GM23248 (cell line): Measurements from ENCODE around the gene TRAF3IP1. TPM values are rescaled to one million over a fixed set of nuclear protein-coding genes. Genes with fewer than 3 reads are reported as not detected.

Source experiments
- DNase-seq: peaks from one replicate; pipeline ENCODE4 v3.0.0-alpha.2; 2015
- H2AFZ ChIP-seq: fragments of 200-600 bp; sonication (generic); 2 replicates; pipeline ENCODE4 v1.6.1; 2016; ENCODE audit warnings: antibody characterized with exemption
- H3F3A ChIP-seq: fragments of 200-600 bp; sonication (generic); 2 replicates; pipeline ENCODE4 v1.6.1; 2016; ENCODE audit warnings: mild to moderate bottlenecking, antibody characterized with exemption, mixed run types; ENCODE audit not compliant: insufficient read depth
- H3K27ac ChIP-seq: fragments of 200-600 bp; sonication (generic); 2 replicates; pipeline ENCODE4 v1.5.1; 2016; ENCODE audit warnings: mild to moderate bottlenecking
- H3K27me3 ChIP-seq: fragments of 200-600 bp; sonication (generic); replicated peaks from 2 replicates; pipeline ENCODE4 v1.6.1; 2016; ENCODE audit warnings: mild to moderate bottlenecking; ENCODE audit not compliant: insufficient read depth
- H3K36me3 ChIP-seq: fragments of 200-600 bp; sonication (generic); 2 replicates; pipeline ENCODE4 v1.6.1; 2016; ENCODE audit warnings: low read depth, mild to moderate bottlenecking
- H3K4me1 ChIP-seq: fragments of 200-600 bp; sonication (generic); 2 replicates; pipeline ENCODE4 v1.6.1; 2016; ENCODE audit warnings: mild to moderate bottlenecking; ENCODE audit not compliant: insufficient read depth
- H3K4me2 ChIP-seq: fragments of 200-600 bp; sonication (generic); one replicate; pipeline ENCODE4 v1.6.1; 2016; ENCODE audit warnings: mild to moderate bottlenecking; ENCODE audit not compliant: unreplicated experiment
- H3K4me3 ChIP-seq: fragments of 200-600 bp; sonication (generic); 2 replicates; pipeline ENCODE4 v1.5.1; 2016; ENCODE audit warnings: mild to moderate bottlenecking
- H3K79me2 ChIP-seq: fragments of 200-600 bp; sonication (generic); 2 replicates; pipeline ENCODE4 v1.6.1; 2016; ENCODE audit warnings: mild to moderate bottlenecking; ENCODE audit not compliant: insufficient read depth
- H3K9ac ChIP-seq: fragments of 200-600 bp; sonication (generic); 2 replicates; pipeline ENCODE4 v1.6.1; 2016; ENCODE audit warnings: mild to moderate bottlenecking
- H3K9me2 ChIP-seq: fragments of 200-600 bp; sonication (generic); 2 replicates; pipeline ENCODE4 v1.6.1; 2016; ENCODE audit warnings: mixed run types, mild to moderate bottlenecking, moderate library complexity; ENCODE audit not compliant: insufficient read depth
- H3K9me3 ChIP-seq: fragments of 200-600 bp; sonication (generic); one replicate; pipeline ENCODE4 v1.6.1; 2017; ENCODE audit warnings: low read depth
- H4K20me1 ChIP-seq: fragments of 200-600 bp; sonication (generic); 2 replicates; pipeline ENCODE4 v1.6.0; 2016; ENCODE audit not compliant: insufficient read depth
- EZH2 ChIP-seq: fragments of 200-600 bp; sonication (generic); IDR thresholded peaks from 2 replicates; pipeline ENCODE4 v1.6.1; 2018; ENCODE audit warnings: antibody characterized with exemption, mild to moderate bottlenecking; ENCODE audit not compliant: insufficient read depth, poor library complexity, severe bottlenecking
- EZH2phosphoT487 ChIP-seq: fragments of 200-600 bp; sonication (generic); IDR thresholded peaks from 2 replicates; pipeline ENCODE4 v1.6.1; 2018; ENCODE audit warnings: antibody characterized with exemption, moderate library complexity, mild to moderate bottlenecking, low read depth; ENCODE audit not compliant: insufficient read depth
- WGBS, 2 experiments: methylation state at CpG; one replicate each; pipeline ENCODE4 v1.1.6; 2015 to 2017; ENCODE audit warnings: low lambda C conversion rate in 2 of 2, low coverage in 1 of 2; ENCODE audit errors: missing lambda C conversion rate in 2 of 2; 5-methylcytosine and 5-hydroxymethylcytosine counted together
- in situ Hi-C: fragments of 300-500 bp; cut with MboI; formaldehyde crosslinking; loops from 2 replicates; pipeline ENCODE4 v1.15.0; 2020
- polyA plus RNA-seq: library from polyadenylated mRNA; unstranded; fragments of >200 nt; fragmentation: Nextera tagmentation; extraction: Ambion mirVana; gene quantifications from 2 replicates; pipeline ENCODE4 v1.2.1, GENCODE V29; 2016
- total RNA-seq: library from RNA; depleted of rRNA; stranded (reverse); fragments of >200 nt; shearing (Covaris generic); gene quantifications from 2 replicates; pipeline ENCODE4 v1.2.3, GENCODE V29; 2014

TRAF3IP1 gene
- total and polyA plus RNA-seq, 2 experiments from 2014 or later, result 9.5 to 10.6 TPM

DNA sequence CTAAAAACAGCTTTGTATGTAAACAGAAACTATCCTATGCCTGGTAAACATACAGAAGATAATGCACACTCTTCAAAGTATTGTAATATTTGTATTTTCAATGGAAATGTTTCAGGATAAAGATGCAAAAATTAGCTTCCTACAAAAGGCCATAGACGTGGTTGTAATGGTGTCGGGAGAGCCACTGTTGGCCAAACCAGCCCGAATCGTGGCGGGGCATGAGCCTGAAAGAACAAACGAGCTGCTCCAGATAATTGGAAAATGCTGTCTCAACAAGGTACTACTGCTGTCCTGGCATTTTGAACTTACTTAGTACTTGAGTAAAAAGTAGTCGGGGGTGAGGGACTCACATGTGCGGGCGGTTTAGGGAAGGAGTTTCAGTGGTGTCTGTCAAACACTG, 5.4 kb downstream of the TRAF3IP1 start:
- in situ Hi-C loops, result no loop called here
- Histone ChIP-seq H3K9me3 (no peaks in the 10 kb centered on the region), H3K4me1 (peaks cover 7% of the 10 kb centered on the region), H3K27ac (no peak overlapping the region), H3K27me3 (no peaks in the 10 kb centered on the region), H3K9me2 (no peaks in the 10 kb centered on the region), H3K4me3 (no peak overlapping the region), H3K4me2 (no peak overlapping the region), H3F3A (no peaks in the 10 kb centered on the region), H3K36me3 (peaks cover 14% of the 10 kb centered on the region; the same call in 1 of the 2 replicates), H3K9ac (no peak overlapping the region), H2AFZ (no peak overlapping the region), H4K20me1 (no peaks in the 10 kb centered on the region), H3K79me2 (peaks cover 65% of the 10 kb centered on the region)
- TF ChIP-seq EZH2phosphoT487, result no peak
- no peak for TF ChIP-seq EZH2
- WGBS, 2 experiments, result 85 to 89% methylated on average over 9 of the region's 9 CpGs
- DNase-seq, result no peak

DNA sequence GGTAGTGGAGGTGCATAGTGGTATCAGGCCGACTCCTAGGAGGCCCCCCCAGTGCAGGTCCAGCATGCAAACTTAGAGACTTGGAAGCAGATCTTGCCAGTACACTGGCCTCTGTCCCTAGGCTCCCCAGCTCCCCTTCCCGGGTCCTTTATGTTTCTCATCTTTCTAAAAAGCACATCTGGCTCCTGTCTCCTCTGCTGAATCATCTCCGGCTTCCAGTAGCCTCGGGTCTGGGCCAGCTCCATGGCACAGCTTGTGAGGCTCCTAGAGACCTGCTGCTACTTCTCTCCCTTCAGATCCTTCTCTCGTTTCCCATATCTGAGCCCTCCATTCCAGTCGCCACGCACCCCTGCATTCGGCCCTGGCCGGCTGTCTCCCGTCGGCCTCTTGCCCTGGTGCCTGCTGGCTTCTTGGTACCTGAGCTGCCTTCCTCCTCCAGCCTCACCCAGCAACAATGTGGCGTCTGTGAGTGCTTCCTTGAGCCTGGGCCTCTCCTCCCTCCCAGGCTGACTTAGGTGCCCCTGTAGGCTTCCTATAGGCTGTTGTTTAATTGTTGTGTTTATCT, 6.6 kb downstream of the TRAF3IP1 start:
- Histone ChIP-seq H3K36me3 (peaks cover 14% of the 10 kb centered on the region; the same call in 1 of the 2 replicates), H3K27ac (no peak overlapping the region), H3F3A (no peaks in the 10 kb centered on the region), H3K4me1 (no peaks in the 10 kb centered on the region), H3K79me2 (peaks cover 63% of the 10 kb centered on the region), H2AFZ (no peak overlapping the region), H3K9me3 (no peaks in the 10 kb centered on the region), H3K4me3 (no peak overlapping the region), H3K9me2 (no peaks in the 10 kb centered on the region), H3K9ac (no peak overlapping the region), H3K4me2 (no peak overlapping the region), H4K20me1 (no peaks in the 10 kb centered on the region), H3K27me3 (no peaks in the 10 kb centered on the region)
- 73 to 77% methylated on average over 12 of the region's 12 CpGs for WGBS, 2 experiments
- DNase-seq, result peak; percentile 63
- in situ Hi-C loops, result no loop called here
- no peak for TF ChIP-seq EZH2

DNA sequence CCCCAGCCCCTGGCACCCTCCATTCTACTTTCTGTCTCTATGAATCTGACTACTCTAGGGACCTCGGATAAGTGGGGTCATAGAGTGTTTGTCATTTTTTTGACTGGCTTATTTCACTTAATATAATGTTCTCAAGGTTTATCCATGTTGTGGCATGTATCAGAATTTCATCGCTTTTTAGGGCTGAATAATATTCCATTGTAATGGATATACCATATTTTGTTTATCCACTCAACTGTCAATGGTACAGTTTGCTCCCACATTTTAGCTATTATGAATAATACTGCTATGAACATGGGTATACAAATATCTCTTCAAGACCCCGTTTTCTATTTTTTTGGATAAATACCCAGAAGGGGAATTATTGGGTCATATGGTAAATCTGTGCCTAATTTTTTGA, 7.4 kb downstream of the TRAF3IP1 start:
- no peak overlapping the region for H3K4me2 ChIP-seq
- H3K4me1 ChIP-seq, result no peaks in the 10 kb centered on the region
- H3K4me3 ChIP-seq, result no peak overlapping the region
- WGBS, 2 experiments, result 95 to 97% methylated on average over 3 of the region's 3 CpGs
- in situ Hi-C loops, result no loop called here
- no peak for DNase-seq
- no peaks in the 10 kb centered on the region for H4K20me1 ChIP-seq
- no peaks in the 10 kb centered on the region for H3K9me2 ChIP-seq
- H2AFZ ChIP-seq, result no peak overlapping the region
- TF ChIP-seq EZH2 (no peak), EZH2phosphoT487 (no peak)
- H3K27ac ChIP-seq, result no peak overlapping the region
- H3K79me2 ChIP-seq, result peaks cover 61% of the 10 kb centered on the region
- no peaks in the 10 kb centered on the region for H3F3A ChIP-seq
- H3K9ac ChIP-seq, result no peak overlapping the region
- H3K9me3 ChIP-seq, result no peaks in the 10 kb centered on the region
- no peaks in the 10 kb centered on the region for H3K27me3 ChIP-seq
- peaks cover 14% of the 10 kb centered on the region; the same call in 1 of the 2 replicates for H3K36me3 ChIP-seq

GRCh38 chr2:238330391-238330790, 10.1 kb downstream of the TRAF3IP1 start:
- Histone ChIP-seq H3K79me2 (peaks cover 59% of the 10 kb centered on the region), H4K20me1 (no peaks in the 10 kb centered on the region)

More at GRCh38 chr2:238330391-238330790, 10.1 kb downstream of the TRAF3IP1 start:
- H3K4me2 ChIP-seq, result no peak overlapping the region
- H3K4me1 ChIP-seq, result no peaks in the 10 kb centered on the region
- H3F3A ChIP-seq, result no peaks in the 10 kb centered on the region
- H3K9me3 ChIP-seq, result no peaks in the 10 kb centered on the region
- H2AFZ ChIP-seq, result no peak overlapping the region
- 80 to 85% methylated on average over 9 of the region's 9 CpGs for WGBS, 2 experiments
- no peaks in the 10 kb centered on the region for H3K9me2 ChIP-seq
- in situ Hi-C loops, result no loop called here
- TF ChIP-seq EZH2 (no peak), EZH2phosphoT487 (no peak)
- DNase-seq, result no peak
- H3K36me3 ChIP-seq, result peaks cover 14% of the 10 kb centered on the region; the same call in 1 of the 2 replicates
- H3K9ac ChIP-seq, result no peak overlapping the region
- H3K27ac ChIP-seq, result no peak overlapping the region
- no peak overlapping the region for H3K4me3 ChIP-seq
- no peaks in the 10 kb centered on the region for H3K27me3 ChIP-seq
